Nasal cavity respiratory epithelium epithelial cell of viscerocranial mucosa (primary cell): ENCODE data around the gene OR8A1. TPM values are rescaled to one million over a fixed set of nuclear protein-coding genes. Genes with fewer than 3 reads are reported as not detected.

Experiments
- total RNA-seq: library from RNA; depleted of rRNA; stranded (reverse); fragments of >200 nt; gene quantifications from 2 replicates; pipeline ENCODE4 v1.2.3, GENCODE V29; 2014

The OR8A1 gene
- not detected in 2 replicates for total RNA-seq

GRCh38 chr11:124569697-124570096 is at the start of gene OR8A1:
OR8A1 (plus strand) TSS chr11:124569997; CDS start chr11:124570120, 123 bp downstream.

GRCh38 chr11:124543554-124543953 is 26.2 kb upstream of the OR8A1 start, which contains the start of gene OR8B12:
OR8B12 (minus strand) TSS chr11:124543654; CDS start chr11:124543654, 0 bp downstream.

DNA sequence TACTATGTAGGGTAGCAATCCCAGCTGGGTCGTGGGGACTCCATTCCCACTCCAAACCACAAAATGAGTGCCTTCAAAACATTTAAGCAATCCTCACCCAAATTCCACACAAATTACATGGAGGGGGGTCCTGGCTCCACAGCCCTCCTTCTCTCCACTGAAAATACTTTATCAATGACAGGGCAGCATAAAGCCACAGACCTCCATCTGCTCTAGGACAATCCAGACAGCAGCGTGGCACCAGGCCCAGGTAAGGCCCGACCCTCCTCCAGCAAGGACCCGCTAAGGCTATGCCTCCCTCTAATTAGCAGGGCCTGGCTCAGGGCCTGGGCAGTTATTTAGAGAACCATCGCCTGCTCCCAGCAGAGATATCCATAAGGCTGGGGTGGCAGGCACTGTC is 41.3 kb downstream of the OR8A1 start, which contains the start of gene PANX3:
PANX3 (plus strand) TSS at position 365 of the 400 bp plus-strand sequence. CDS start 129 bp downstream, outside the sequence.

Other genes with a start within 250 kb of the OR8A1 start
- not detected in 2 replicates for gene OR8D2, start 249.8 kb upstream of the OR8A1 start, total RNA-seq
- not detected in 2 replicates for gene OR8B2, start 185.5 kb upstream of the OR8A1 start, total RNA-seq
- gene OR8B3, start 171.0 kb upstream of the OR8A1 start, total RNA-seq: not detected in 2 replicates
- not detected in 2 replicates for gene OR8B4, start 145.1 kb upstream of the OR8A1 start, total RNA-seq
- gene OR8B8, start 124.3 kb upstream of the OR8A1 start, total RNA-seq: not detected in 2 replicates
- not detected in 2 replicates for gene OR8B12, start 26.3 kb upstream of the OR8A1 start, total RNA-seq
- not detected in 2 replicates for gene PANX3, start 41.4 kb downstream of the OR8A1 start, total RNA-seq
- gene TBRG1, start 52.9 kb downstream of the OR8A1 start, total RNA-seq: 28.4 and 38.9 TPM in 2 replicates
- 10.3 and 31.5 TPM in 2 replicates for gene SIAE, start 103.7 kb downstream of the OR8A1 start, total RNA-seq
- 2.4 and 4.1 TPM in 2 replicates for gene SPA17, start 103.9 kb downstream of the OR8A1 start, total RNA-seq
- gene NRGN, start 169.9 kb downstream of the OR8A1 start, total RNA-seq: not detected in 2 replicates
- gene VSIG2, start 182.3 kb downstream of the OR8A1 start, total RNA-seq: under 0.01 and 1.3 TPM in 2 replicates
- gene ESAM, start 192.3 kb downstream of the OR8A1 start, total RNA-seq: under 0.01 and 0.07 TPM in 2 replicates
- gene MSANTD2, start 230.4 kb downstream of the OR8A1 start, total RNA-seq: 1.7 and 5.5 TPM in 2 replicates